Activated CD4-positive, alpha-beta T cell treated with anti-CD3 and anti-CD28 coated beads, Interleukin-2, amount 50 U/mL, for 1 hour (primary cell): ENCODE results near the gene MRPL49.
"Not testable (repeated sequence)": the region's sequence is repeated elsewhere in the genome, so short reads cannot be mapped to it uniquely, and the experiment has no call there.

Experiments used
- DNase-seq: peaks from one replicate; pipeline ENCODE4 v3.0.0-alpha.2; 2020

Gene MRPL49

DNA sequence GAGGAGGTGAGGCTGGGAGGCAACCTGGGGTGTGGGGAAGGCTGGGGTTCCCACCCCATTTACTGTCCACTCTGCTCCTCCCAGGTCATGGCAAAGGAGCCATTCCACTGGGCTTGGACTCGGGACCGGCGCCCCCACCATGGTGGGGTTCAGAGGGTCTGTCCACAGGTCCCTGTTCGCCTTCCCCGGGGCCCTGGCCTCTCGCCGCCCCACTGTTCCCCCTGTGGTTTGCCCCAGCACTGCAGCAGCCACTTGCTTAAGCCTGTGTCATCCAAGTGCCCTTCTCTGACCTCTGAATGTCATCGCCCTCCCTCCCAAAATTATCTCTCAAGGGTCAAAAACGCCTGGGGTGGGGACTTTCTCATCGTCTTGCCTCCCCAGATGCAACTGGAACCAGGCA is 50.5 kb downstream of the MRPL49 start:
- no peak for DNase-seq

DNA sequence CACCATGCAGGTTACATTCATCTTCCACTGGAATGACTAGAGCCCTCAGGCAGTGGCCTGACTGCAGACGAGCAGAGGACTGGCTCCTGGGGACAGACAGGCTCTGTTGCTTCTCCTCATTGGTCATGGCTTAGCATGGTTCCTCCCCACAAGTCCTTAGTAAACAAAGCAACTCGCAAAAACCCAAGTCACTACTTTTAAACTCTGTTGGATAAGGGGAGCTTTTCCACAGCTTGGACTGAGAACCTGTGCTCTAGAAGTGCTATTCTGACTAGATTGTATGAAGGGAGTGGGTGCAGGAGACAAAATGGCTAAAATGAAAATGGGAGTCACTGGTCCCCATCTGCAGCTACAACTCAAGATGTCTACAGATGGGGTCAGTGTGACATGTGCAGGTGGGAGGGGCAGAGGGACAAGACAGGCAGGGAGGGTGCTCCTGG is 52.5 kb downstream of the MRPL49 start:
- DNase-seq = not testable (repeated sequence)
